GM19193 (cell line): ENCODE measurements around the gene TECTB.

Experiments
- POLR2A ChIP-seq: IDR thresholded peaks from 4 replicates; pipeline ENCODE4 v1.6.1; 2011; ENCODE audit not compliant: insufficient read depth, insufficient read length; ENCODE audit errors: extremely low read depth

TECTB gene

DNA sequence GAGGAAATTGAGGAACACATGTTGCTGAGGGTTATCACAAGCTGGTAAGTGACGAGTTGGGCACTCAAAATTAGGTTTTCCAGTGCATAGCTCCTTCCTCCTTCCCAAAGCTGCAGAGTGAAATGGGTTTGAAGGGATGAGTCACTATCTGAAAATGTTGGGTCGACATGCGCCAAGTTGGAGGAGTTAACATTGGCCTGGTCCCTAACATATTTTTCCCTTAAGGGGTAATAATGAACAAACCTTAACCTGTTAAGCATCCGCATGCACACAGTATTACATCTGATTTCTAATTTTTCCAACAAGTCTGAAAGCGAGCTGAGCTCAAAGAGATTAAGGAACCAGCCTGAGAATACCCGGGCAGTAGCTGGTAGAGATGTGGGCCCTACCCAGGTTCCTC is 20.7 kb upstream of the TECTB start:
- TF ChIP-seq POLR2A = no peak

DNA sequence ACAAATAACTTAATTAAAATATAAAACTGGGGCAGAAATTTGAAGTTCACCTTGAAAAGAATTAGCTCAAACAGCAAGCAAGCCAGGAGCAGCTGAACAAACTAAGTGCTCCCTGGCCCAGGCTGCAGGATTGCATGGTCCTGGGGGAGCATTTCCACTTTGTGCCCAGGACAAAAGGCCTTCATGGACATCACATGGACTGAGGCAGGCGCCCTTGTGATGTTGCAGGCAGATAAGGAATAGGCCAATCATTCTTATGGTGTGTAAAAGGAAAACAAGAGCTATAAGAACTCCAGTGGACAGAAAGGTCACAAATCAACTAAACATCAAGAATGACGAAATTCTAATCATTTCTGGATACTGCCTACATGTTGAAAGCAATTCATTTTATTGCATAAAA is 17.5 kb upstream of the TECTB start:
- no peak for TF ChIP-seq POLR2A

DNA sequence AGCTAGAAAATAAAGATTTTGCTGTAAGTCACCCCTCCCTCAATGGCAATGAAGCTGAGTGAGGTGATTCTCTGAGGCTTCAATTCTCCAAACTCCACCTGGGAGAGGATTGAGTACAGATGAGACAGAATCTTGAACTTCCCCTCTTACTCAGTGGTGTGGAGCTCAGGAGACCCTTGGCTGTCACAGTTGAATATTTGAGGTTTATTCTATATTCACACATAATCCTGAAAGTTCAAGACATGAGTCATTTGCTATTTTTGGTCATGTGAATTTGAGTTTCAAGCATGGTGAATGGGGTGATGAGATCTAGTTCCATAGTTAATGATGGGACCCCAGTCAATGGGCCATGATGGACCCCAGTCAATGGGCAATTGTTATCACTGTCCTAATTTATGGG is 13.9 kb upstream of the TECTB start:
- TF ChIP-seq POLR2A = no peak

DNA sequence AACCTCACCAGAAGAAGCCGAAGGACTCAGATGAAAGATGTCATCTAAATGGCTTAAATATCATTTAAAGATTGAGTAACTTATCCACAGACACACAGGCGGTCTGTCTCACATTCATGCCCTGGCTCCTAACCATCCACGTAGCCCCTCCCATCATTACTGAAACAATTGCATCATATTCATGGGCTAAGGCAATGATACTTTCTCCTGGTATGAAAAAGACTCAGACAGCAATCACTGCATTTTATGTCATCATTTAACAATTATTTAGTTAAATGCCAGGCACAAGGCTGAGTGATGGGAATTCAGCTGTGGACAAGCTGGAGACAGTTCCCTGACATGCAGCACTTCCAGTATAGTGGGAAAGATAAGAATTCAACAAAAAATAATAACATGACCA is 11.2 kb upstream of the TECTB start:
- TF ChIP-seq POLR2A = no peak

DNA sequence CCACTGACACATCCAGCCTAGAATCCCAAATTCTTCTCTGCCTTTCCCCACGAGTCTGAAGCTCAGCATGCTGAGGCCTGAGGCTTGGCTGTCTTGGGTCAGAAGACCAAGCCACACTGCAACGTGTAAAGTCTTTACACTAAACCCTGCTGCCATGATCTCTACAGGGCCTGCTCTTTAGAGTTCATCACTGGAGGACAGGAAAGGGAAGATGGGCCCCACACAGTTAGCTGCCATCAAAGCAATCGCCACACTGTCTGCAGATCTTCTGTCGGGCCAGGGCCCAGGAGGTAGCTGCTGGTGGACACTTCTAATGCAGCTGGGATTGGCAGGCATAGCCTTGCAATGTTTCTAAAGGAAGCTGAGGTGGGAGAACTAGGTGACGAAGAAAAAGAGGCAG is 8.4 kb upstream of the TECTB start:
- TF ChIP-seq POLR2A = no peak

DNA sequence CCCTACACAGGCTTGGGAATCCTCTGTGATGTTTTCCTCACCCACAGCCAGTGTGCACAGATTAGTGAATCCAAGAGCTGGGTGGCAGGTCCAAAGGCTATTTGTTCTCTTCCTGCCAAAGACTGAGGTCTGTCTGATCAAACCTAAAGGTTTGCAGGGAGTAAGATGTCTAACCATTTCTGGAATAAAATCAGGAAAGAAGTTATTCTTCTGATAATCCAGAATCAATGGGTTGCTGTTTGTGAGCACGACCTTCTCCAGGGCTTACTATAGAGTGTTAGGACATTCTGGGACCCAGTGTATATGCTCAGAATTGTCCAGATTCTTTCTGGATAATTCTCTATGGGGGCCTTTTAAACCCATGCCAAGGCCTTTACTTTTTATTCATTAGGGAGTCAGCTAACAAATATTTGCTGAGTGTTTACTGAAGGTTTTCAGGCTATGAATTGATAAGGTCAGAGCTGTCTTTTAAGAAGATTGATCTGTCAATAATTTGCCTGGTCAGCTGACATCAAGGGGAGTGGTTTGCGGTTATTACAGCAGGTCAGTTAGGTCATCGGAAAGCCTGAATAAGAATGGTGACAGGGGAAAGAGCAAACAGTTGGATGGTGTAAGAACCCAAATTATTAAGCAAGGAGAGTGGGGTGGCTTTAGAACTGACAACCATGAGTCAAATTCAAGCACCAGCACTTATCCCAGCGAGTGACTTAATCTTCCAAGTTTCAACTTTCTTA is 7.5 kb upstream of the TECTB start:
- TF ChIP-seq POLR2A = no peak

DNA sequence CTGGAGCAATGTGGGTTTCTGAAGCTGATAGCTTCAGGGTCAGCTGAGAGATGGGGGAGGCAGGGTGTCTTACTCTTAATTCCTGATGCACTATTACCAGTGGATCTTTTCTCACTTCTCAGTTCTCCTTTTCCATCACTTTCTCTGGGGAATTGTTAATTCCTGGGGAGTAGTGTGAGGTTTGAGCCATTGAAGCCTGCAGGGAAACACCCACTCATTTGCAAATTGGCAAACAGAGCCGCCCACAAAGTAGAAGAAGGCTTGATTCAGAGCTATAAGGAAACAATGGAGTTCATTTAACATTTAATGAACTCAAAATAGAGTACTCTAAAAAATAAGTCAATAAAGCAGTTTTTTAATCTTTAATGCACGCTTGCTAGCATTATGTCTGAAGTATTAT is 4.3 kb upstream of the TECTB start:
- TF ChIP-seq POLR2A = no peak

DNA sequence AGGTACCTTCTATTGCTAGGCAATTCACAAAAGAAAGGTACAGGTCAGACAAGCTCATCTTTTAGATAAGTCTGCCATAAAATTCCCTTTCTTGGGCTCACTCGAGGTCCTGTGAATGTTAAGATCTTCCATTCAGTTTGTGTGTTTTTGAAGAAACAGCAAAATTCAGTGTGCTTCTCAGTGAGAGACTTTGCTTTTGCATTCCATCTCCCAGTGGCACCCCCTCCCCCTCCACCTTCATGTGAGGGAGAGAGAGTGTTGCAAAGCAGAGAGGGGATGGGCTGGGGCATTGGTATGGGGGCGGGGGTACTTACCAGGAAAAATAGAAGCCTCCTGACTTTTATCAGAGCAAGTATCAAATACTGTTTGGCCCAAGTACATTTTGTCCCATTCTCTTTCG is 3.8 kb upstream of the TECTB start:
- TF ChIP-seq POLR2A = no peak

DNA sequence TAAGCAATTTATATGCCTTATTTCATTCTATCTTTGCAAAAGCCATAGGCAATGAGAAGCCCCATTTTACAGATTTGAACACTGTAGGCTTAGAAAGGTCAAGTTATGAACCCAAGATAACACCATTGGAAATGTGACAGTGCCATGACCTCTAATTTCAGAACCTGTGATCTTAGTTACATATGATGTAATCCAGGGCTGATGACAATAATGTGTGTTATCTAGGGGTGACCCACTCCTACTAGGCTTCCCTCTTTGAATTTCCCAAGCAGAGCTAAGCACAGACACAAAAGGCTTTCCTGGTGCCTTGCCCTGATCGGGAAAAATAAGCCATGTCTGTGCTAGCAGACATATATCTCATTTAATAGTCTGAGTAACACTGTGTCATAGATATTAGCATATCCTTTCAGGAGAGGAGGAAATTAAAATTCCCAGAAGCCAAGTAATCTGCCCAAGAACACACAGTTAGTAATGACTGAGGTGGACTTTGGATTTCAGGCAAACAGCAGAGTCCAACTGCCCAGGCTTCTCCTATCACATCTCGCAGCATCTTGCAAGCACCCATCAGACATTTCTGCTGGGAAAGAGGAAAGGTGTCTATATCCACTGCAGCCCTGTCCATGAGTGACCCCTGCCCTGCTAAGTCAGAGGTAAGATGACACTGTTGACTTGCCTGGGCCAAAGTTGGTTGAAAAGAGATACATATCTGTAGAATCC is 2.8 kb upstream of the TECTB start:
- no peak for TF ChIP-seq POLR2A

DNA sequence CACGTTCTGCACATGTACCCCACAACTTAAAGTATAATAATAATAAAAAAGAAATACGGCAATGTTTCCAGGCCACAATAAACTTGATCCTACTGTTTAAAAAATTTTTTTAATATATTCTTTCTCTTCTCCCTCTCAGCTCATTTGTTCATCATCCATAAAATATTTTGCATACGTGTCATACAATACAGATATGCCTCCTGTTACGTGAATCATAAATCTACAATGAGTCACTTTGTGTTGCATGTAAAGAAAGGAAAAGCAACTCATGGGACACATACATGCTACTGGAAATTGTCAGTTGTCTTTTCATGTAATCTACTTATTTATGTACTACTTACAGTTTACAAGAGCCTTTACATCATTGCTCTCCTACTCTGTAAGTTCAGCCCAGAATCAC is 1.1 kb upstream of the TECTB start:
- TF ChIP-seq POLR2A = no peak

DNA sequence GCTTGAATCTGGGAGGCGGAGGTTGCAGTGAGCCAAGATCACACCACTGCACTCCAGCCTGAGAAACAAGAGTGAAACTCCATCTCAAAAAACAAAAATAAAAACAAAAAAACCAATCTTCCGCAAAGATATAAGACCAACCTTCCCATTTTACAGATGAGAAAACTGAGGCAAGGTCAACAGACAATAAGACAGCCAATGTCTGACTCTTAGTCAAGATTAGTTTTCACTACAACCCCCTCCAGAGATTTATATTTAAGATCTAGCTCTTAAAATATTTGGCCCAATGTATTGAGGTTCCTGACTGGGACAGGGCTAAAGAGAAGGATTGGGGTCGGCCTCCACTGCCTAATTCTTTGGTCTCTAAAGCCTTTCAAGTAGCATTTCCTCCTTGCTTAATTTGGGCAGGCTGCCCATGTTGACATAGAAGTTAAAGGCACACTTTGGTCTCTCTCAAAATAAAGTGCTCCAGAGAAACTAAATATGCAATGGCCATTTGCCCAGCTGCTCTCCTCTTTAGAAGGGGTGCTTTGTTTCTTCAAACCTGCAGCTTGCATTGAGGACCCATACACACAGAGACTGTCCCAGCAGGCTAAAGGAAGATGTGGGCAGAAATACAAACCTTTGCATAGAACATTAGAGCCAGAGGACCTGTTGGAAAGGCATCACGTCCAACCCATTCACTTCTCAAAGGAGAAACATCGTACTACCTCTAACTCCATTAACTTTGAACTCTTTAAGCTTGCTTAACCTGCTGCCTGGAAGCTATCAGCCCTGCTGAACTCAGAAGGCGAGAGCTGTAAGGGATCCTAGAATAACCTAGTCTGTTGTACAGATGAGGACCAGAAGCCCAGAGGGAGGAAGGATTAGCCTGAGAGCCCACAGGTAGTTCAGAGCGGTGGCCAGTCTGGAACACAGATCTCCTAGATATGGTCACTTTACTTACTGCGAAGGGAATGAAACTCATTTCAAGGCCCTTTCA is 3.9 kb downstream of the TECTB start:
- TF ChIP-seq POLR2A = no peak

DNA sequence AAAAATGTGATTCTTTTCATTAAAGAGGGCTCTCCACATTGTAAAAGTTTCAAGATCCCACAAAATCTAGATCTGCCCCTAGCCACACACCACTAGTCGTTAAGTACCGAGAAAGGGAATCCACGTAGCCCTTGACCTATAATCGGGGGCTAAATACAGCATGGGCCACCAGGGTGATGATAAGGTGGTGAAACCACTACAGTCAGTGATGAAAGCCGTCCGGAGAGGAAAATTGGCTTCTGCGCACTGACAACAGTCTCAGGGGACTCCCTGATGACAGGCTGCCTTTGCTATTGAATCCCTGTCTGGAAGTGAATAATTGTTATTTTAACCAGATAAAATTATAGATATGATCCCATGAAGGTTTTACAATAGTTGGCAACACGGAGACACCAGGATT is 4.6 kb downstream of the TECTB start:
- TF ChIP-seq POLR2A = no peak

DNA sequence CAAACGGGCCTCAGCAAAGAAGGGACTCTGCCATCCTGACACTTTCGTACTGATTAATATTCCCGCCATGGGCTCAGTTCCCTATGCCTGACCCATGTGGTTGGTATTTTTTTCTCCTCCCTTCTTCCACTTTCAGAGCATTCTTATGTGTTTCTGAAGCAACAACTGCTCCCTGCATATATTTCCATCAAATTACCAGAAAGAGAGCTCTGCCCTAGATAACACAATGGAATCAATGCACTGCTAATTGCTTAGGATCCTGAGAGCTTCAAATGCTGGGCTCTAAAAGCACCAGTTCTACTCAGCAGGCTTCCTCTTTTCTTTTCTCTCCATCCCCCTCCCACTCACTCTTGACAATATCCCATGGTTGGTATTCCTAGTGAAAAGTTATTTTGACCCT is 5.3 kb downstream of the TECTB start:
- TF ChIP-seq POLR2A = no peak

DNA sequence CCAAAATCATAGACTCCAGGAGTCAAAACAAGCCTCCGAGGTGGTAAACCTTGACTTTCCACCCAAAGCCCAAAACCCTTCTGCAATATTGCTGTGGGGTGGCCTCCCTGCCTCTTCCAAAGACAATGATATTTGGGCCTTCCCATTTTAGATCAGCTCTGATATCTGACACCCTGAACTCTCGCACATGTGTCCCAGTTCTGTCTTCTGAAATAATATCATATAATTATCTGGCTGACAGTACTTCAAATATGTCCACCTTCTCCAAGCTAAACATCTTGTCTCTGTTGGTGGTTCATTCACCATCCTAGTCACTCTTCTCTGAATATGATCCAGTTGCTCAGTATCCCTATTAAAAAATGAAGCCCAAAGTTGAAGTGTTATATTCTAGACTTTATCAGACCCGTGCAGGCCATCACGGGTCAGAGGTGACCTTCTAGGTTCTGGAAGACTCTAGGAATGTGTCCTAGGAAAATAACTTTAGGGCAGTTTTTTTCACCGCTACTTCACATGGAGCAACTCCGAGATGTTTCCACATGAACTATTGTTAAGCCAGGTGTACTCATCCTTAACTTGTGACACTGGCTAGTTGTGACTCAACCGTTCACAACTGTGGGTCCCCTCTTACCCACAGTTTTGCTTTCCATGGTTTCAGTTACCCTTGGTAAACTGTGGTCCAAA is 6.3 kb downstream of the TECTB start:
- no peak for TF ChIP-seq POLR2A

DNA sequence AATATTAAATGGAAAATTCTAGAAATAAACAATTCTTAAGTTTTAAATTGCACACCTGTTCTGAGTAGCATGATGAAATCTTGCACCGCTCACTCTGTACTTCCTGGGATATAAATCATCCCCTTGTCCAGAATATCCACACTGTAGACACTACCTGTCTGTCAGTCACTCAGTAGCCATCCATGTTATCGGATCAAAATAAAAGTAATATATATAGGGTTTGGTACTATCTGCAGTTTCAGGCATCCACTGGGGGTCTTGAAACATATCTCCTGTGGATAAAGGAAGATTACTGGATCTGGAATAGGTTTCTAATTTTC is 6.8 kb downstream of the TECTB start:
- TF ChIP-seq POLR2A = no peak
